ENCODE measurements around the gene BAIAP2L1.
"Not testable (repeated sequence)": the region's sequence is repeated elsewhere in the genome, so short reads cannot be mapped to it uniquely, and the experiment has no call there.

The BAIAP2L1 gene

DNA sequence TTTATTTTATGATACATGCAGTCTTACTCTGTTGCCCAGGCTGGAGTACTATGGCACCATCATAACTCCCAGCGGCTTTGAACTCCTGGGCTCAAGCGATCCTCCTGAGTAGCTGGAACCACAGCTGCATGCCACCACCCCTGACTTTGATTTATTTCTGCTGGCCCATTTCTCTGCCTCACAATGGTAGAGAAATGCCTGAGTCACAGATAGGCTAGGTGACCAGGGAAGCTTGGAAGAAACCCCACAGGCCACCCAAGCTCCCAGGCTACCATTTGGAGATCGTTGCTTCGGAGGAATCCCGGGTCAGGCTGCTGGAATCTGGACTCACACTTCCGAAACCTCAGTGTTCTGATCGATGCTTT, 17.4 kb upstream of the BAIAP2L1 start:
- Histone ChIP-seq H3K27me3 (replicated peaks; ENCODE audit: control insufficient read depth, insufficient read depth, low read length) (no peaks in the 10 kb centered on the region), H3K4me1 (ENCODE audit: control insufficient read depth, insufficient read depth, low read length) (peaks cover 18% of the 10 kb centered on the region), H3K9ac (ENCODE audit: low read length) (no peak overlapping the region), H3K4me3 (ENCODE audit: low read length) (no peak overlapping the region), H3K36me3 (ENCODE audit: control insufficient read depth, insufficient read depth, low read length, severe bottlenecking) (no peaks in the 10 kb centered on the region), H3K9me3 (ENCODE audit: control insufficient read depth, low read length) (no peaks in the 10 kb centered on the region)
- DNase-seq (ENCODE audit: low read depth) = no peak

DNA sequence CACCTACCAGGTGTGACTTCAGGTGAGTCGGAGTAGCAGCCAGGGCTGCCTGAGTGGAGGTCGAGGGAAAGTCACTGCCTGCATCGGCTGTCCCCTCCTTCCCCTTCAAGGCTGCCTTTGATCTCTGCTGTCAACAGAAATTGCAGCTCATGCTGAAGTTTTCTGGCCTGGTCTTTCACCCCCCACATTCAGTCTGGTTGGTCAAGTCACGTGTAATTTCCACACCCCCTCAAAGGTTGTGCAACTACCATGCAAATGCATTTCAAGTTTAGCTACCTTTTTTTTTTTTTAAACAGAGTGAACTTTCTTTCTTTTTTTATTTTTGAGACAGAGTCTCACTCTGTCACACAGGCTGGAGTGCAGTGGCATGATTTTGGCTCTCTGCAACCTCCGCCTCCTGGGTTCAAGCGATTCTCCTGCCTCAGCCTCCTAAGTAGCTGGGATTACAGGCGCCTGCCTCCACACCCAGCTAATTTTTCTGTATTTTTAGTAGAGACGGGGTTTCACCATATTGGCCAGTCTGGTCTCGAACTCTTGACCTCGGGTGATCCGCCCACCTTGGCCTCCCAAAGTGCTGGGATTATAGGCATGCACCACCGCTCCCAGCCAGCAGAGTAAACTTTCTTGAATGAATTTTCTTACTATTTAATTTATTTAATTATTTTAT, 16.8 kb upstream of the BAIAP2L1 start:
- not testable (repeated sequence) for H3K27me3 ChIP-seq (replicated peaks; ENCODE audit: control insufficient read depth, insufficient read depth, low read length); H3K36me3 ChIP-seq (ENCODE audit: control insufficient read depth, insufficient read depth, low read length, severe bottlenecking); H3K9me3 ChIP-seq (ENCODE audit: control insufficient read depth, low read length); H3K4me3 ChIP-seq (ENCODE audit: low read length); H3K9ac ChIP-seq (ENCODE audit: low read length)
- H3K4me1 ChIP-seq (ENCODE audit: control insufficient read depth, insufficient read depth, low read length) = peaks cover 18% of the 10 kb centered on the region
- peak; percentile 34 for DNase-seq (ENCODE audit: low read depth)

DNA sequence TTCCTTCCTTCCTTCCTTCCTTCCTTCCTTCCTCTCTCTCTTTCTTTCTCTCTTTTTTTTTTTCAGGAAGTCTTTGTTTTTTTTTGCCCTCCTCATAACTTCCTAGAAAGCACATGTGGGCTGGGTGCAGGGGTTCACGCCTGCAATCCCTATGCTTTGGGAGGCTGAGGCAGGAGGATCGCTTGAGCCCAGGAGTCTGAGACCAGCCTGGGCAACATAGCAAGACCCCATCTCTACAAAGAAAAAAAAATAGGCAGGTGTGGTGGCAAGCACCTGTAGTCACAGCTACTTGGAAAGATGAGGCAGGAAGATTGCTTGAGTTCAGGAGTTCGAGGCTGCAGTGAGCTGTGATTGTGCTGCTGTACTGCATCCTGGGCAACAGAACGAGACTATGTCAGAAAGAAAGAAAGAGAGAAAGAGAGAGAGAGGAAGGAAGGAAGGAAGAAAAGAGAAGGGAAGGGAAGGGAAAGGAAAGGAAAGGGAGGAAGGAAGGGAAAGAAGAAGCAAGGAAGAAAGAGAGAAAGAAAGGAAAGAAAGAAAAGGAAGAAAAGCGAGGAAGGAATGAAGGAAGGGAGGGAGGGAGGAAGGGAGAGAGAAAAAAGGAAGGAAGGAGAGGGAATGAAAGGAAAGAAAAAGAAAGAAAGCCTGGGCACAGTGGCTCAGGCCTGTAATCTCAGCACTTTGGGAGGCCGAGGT, 13.5 kb upstream of the BAIAP2L1 start:
- Histone ChIP-seq H3K36me3 (ENCODE audit: control insufficient read depth, insufficient read depth, low read length, severe bottlenecking) (no peaks in the 10 kb centered on the region), H3K9me3 (ENCODE audit: control insufficient read depth, low read length) (no peaks in the 10 kb centered on the region), H3K27me3 (replicated peaks; ENCODE audit: control insufficient read depth, insufficient read depth, low read length) (no peaks in the 10 kb centered on the region), H3K9ac (ENCODE audit: low read length) (no peak overlapping the region), H3K4me3 (ENCODE audit: low read length) (no peak overlapping the region), H3K4me1 (ENCODE audit: control insufficient read depth, insufficient read depth, low read length) (peaks cover 18% of the 10 kb centered on the region)
- no peak for DNase-seq (ENCODE audit: low read depth)

DNA sequence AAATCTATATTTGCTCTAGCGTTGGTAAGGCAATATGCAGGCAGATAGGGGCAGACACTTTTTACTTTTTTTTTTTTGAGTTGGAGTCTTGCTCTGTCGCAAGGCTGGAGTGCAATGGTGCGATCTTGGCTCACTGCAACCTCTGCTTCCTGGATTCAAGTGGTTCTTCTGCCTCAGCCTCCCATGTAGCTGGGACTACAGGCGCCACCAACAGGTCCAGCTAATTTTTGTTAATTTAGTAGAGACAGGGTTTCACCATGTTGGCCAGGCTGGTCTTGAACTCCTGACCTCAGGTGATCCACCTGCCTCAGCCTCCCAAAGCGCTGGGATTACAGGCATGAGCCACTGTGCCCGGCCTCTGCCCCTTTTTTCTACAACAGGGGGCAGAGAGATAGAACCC, 12.8 kb upstream of the BAIAP2L1 start:
- H3K9ac ChIP-seq (ENCODE audit: low read length); H3K27me3 ChIP-seq (replicated peaks; ENCODE audit: control insufficient read depth, insufficient read depth, low read length); H3K4me3 ChIP-seq (ENCODE audit: low read length); H3K9me3 ChIP-seq (ENCODE audit: control insufficient read depth, low read length); H3K36me3 ChIP-seq (ENCODE audit: control insufficient read depth, insufficient read depth, low read length, severe bottlenecking); DNase-seq (ENCODE audit: low read depth): not testable (repeated sequence)
- peaks cover 11% of the 10 kb centered on the region for H3K4me1 ChIP-seq (ENCODE audit: control insufficient read depth, insufficient read depth, low read length)

DNA sequence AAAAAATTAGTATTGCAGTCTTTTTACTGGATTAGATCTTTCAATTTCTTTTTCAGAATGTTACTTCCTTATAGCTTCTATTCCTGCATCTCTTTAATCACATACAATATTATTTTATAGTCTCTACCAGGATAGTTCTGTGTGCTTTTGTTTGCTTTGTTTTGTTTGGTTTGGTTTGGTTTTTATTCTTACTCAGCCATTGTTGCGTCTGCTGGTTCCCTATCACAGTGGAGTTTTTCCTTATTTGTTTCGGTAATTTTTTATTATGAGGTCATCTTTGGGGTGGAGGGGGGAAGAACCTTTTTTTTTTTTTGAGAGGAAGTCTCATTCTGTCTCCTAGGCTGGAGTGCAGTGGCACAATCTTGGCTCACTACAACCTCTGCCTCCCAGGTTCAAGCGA, 9.0 kb upstream of the BAIAP2L1 start:
- DNase-seq (ENCODE audit: low read depth) = no peak

DNA sequence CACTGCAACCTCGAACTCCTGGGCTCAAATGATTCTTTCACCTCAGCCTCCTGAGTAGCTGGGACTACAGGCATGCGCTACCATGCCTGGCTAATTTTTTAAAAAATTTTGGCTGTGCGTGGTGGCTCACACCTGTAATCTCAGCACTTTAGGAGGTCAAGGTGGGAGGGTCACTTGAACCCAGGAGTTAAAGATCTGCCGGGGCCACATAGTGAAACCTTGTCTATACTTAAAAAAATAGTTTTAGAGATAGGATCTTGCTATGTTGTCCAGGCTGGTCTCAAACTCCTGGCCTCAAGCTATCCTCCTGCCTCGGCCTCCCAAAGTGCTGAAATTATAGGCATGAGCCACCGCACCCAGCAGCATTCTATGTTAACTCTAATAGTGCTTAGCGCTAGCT, 7.3 kb upstream of the BAIAP2L1 start:
- peaks cover 22% of the 10 kb centered on the region for H3K27me3 ChIP-seq (replicated peaks; ENCODE audit: control insufficient read depth, insufficient read depth, low read length)
- H3K36me3 ChIP-seq (ENCODE audit: control insufficient read depth, insufficient read depth, low read length, severe bottlenecking); H3K9ac ChIP-seq (ENCODE audit: low read length); H3K4me3 ChIP-seq (ENCODE audit: low read length); H3K4me1 ChIP-seq (ENCODE audit: control insufficient read depth, insufficient read depth, low read length); H3K9me3 ChIP-seq (ENCODE audit: control insufficient read depth, low read length); DNase-seq (ENCODE audit: low read depth): not testable (repeated sequence)

More for the DNA sequence above, 9.0 kb upstream of the BAIAP2L1 start:
- no peak overlapping the region for H3K4me3 ChIP-seq (ENCODE audit: low read length)
- no peaks in the 10 kb centered on the region for H3K36me3 ChIP-seq (ENCODE audit: control insufficient read depth, insufficient read depth, low read length, severe bottlenecking)
- no peaks in the 10 kb centered on the region for H3K4me1 ChIP-seq (ENCODE audit: control insufficient read depth, insufficient read depth, low read length)
- no peaks in the 10 kb centered on the region for H3K9me3 ChIP-seq (ENCODE audit: control insufficient read depth, low read length)
- no peak overlapping the region for H3K9ac ChIP-seq (ENCODE audit: low read length)
- H3K27me3 ChIP-seq (replicated peaks; ENCODE audit: control insufficient read depth, insufficient read depth, low read length) = peaks cover 8% of the 10 kb centered on the region

DNA sequence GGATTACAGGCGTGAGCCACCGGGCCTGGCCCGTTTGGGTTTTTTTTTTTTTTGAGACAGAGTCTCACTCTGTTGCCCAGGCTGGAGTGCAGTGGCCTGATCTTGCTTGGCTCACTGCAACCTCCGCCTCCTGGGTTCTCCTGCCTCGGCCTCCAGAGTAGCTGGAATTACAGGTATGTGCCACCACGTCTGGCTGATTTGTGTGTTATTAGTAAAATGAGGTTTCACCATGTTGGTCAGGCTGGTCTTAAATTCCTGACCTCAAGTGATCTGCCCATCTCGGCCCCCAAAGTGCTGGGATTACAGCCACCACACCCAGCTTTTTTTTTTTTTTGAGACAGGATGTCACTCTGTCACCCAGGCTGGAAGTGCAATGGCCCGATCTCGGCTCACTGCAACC, 5.9 kb upstream of the BAIAP2L1 start:
- Histone ChIP-seq H3K4me3 (ENCODE audit: low read length) (no peak overlapping the region), H3K36me3 (ENCODE audit: control insufficient read depth, insufficient read depth, low read length, severe bottlenecking) (no peaks in the 10 kb centered on the region), H3K9me3 (ENCODE audit: control insufficient read depth, low read length) (no peaks in the 10 kb centered on the region), H3K9ac (ENCODE audit: low read length) (no peak overlapping the region), H3K4me1 (ENCODE audit: control insufficient read depth, insufficient read depth, low read length) (no peaks in the 10 kb centered on the region), H3K27me3 (replicated peaks; ENCODE audit: control insufficient read depth, insufficient read depth, low read length) (peaks cover 27% of the 10 kb centered on the region)
- no peak for DNase-seq (ENCODE audit: low read depth)

DNA sequence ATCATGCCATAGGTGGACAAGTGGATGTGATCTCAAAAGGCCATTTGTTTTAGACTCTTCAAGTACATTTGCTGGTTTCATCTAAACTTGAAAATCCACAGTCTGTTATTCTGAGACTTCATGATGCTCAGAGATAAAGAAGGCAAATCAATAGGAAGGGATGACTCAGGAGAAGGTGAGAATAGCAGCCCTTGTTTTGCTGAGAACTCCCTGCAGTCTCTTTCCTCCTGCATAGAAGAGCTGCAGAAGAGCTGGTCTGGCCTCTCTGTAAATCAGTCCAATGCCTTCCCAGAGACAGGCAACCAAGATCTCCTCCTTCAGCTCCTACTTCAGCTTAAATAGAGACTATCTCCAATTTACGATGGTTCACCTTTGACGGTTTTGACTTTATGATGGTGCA, 4.0 kb upstream of the BAIAP2L1 start:
- no peak for DNase-seq (ENCODE audit: low read depth)
- Histone ChIP-seq H3K36me3 (ENCODE audit: control insufficient read depth, insufficient read depth, low read length, severe bottlenecking) (no peaks in the 10 kb centered on the region), H3K27me3 (replicated peaks; ENCODE audit: control insufficient read depth, insufficient read depth, low read length) (peaks cover 31% of the 10 kb centered on the region), H3K4me3 (ENCODE audit: low read length) (no peak overlapping the region), H3K9me3 (ENCODE audit: control insufficient read depth, low read length) (no peaks in the 10 kb centered on the region), H3K9ac (ENCODE audit: low read length) (no peak overlapping the region), H3K4me1 (ENCODE audit: control insufficient read depth, insufficient read depth, low read length) (no peaks in the 10 kb centered on the region)

DNA sequence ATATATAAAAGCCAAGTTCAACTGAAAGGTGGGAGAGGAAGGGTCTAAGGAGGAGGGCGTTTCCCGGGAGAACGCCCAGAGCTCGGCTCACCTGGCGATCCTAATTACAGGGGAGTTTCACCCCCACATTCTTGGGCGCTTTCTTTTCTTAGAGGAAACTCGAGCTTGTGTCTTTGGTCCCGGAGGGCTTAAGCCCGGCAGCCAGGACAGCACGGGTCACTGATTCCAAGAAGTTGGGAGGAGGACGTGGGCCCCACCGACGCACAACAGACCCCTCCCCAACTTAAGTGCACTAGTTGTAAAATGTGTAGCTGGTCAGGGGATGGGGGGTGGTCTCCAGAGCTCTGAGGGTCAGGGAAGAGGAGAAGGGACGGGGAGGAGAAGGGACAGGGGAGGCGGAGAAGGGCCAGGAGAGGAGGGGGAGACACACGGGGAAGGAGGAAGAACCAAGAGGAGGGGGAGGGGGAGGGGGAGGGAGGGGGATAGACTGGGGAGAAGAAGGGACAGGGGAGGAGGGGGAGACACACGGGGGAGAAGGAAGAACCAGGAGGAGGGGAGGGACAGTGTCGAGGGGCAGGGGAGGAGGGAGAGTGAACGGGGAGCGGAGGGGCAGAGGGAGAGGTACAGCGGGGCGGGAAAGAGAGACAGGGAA, 874 bp downstream of the BAIAP2L1 start:
- H3K36me3 ChIP-seq (ENCODE audit: control insufficient read depth, insufficient read depth, low read length, severe bottlenecking) = no peaks in the 10 kb centered on the region
- no peaks in the 10 kb centered on the region for H3K9me3 ChIP-seq (ENCODE audit: control insufficient read depth, low read length)
- DNase-seq (ENCODE audit: low read depth) = no peak
- peaks cover 40% of the 10 kb centered on the region for H3K27me3 ChIP-seq (replicated peaks; ENCODE audit: control insufficient read depth, insufficient read depth, low read length)
- H3K4me1 ChIP-seq (ENCODE audit: control insufficient read depth, insufficient read depth, low read length) = no peaks in the 10 kb centered on the region
- H3K9ac ChIP-seq (ENCODE audit: low read length) = no peak overlapping the region
- peak overlapping the region; percentile 52 for H3K4me3 ChIP-seq (ENCODE audit: low read length)

DNA sequence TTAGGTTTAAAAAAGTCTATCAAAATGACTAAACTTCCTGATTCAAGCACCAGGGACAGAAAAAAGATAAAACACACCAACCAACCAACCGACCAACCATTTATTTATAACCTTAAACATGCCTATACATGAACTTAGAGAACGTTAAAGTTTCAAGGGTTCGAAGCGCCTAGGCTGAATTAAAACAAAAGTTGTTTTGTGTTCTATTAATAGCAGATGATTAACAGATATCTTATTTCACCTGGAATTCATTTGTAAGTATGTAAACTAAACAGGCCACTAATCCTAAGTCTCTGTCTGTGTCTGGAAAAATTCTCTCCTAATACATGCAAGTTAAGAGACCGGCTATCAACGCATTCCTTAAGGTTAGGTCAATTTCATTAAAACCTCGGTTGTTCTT, 1.4 kb downstream of the BAIAP2L1 start:
- H3K4me1 ChIP-seq (ENCODE audit: control insufficient read depth, insufficient read depth, low read length) = no peaks in the 10 kb centered on the region
- no peaks in the 10 kb centered on the region for H3K36me3 ChIP-seq (ENCODE audit: control insufficient read depth, insufficient read depth, low read length, severe bottlenecking)
- no peak overlapping the region for H3K9ac ChIP-seq (ENCODE audit: low read length)
- peaks cover 34% of the 10 kb centered on the region for H3K27me3 ChIP-seq (replicated peaks; ENCODE audit: control insufficient read depth, insufficient read depth, low read length)
- H3K9me3 ChIP-seq (ENCODE audit: control insufficient read depth, low read length) = no peaks in the 10 kb centered on the region
- peak overlapping the region; percentile 52 for H3K4me3 ChIP-seq (ENCODE audit: low read length)
- peak; percentile 34 for DNase-seq (ENCODE audit: low read depth)

DNA sequence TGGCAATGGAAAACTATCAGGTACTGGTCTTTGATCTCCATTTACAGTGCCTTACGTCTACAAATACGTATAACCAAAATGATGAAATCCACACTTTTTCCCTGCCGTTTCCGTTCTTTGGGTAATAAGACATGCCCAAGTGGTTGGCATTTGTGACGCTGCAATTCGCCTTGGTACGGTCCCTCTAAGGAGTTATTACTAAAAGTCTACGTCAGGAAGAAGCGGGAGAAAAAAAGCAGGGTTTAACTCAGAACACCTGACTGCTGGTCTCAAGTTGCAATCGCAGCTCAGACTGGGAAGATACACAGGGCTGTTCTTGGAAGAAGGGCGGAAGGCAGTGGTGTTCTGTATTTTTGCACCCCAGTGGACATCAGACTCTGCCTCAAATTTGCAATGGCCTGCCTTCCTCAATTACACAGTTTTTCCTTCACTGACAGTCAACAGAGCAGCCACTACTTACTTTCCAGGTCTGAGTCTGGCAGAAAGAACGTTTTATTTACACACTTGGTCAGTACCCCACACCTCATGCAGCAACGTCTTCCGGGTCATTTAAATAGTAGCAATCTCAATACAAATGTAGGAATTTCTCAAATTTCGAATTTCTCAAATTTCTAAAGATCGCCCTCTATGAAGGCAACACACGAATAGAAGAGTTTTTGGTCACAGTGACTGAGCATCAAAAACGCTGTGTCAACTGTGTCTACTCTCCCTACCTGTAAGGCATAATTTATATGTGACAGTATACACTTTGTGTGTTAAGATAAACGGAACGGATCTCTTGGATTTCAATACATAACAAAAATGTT, 2.1 kb downstream of the BAIAP2L1 start:
- H3K36me3 ChIP-seq (ENCODE audit: control insufficient read depth, insufficient read depth, low read length, severe bottlenecking) = no peaks in the 10 kb centered on the region
- no peaks in the 10 kb centered on the region for H3K9me3 ChIP-seq (ENCODE audit: control insufficient read depth, low read length)
- peaks cover 27% of the 10 kb centered on the region for H3K27me3 ChIP-seq (replicated peaks; ENCODE audit: control insufficient read depth, insufficient read depth, low read length)
- H3K4me1 ChIP-seq (ENCODE audit: control insufficient read depth, insufficient read depth, low read length) = no peaks in the 10 kb centered on the region
- H3K9ac ChIP-seq (ENCODE audit: low read length) = no peak overlapping the region
- DNase-seq (ENCODE audit: low read depth) = no peak
- no peak overlapping the region for H3K4me3 ChIP-seq (ENCODE audit: low read length)
